GM12878 (cell line): ENCODE results near the gene ZMIZ1. TPM values are rescaled to one million over a fixed set of nuclear protein-coding genes. Genes with fewer than 3 reads are reported as not detected.
A peak's percentile ranks its signal among the peaks of the same experiment; 100 is the strongest.

ENCODE experiments used
- ATF7 ChIP-seq: fragments of 450-650 bp; IDR thresholded peaks from 2 replicates; pipeline ENCODE4 v1.6.1; 2016; ENCODE audit warnings: low read depth, mild to moderate bottlenecking
- BCL11A ChIP-seq: IDR thresholded peaks from 2 replicates; pipeline ENCODE4 v1.6.1; 2011; ENCODE audit warnings: low read depth, low read length
- CBFB ChIP-seq: IDR thresholded peaks from 2 replicates; pipeline ENCODE4 v1.6.1; 2016; ENCODE audit warnings: antibody characterized with exemption, low read depth
- CREB1 ChIP-seq: IDR thresholded peaks from 2 replicates; pipeline ENCODE4 v1.6.1; 2012; ENCODE audit warnings: low read depth, mild to moderate bottlenecking, inconsistent platforms
- HDGF ChIP-seq: fragments of 450-650 bp; IDR thresholded peaks from 2 replicates; pipeline ENCODE4 v1.6.1; 2016; ENCODE audit warnings: antibody characterized with exemption
- NR2C1 ChIP-seq: fragments of 450-650 bp; IDR thresholded peaks from 2 replicates; pipeline ENCODE4 v1.6.1; 2017; ENCODE audit warnings: antibody characterized with exemption, mild to moderate bottlenecking, moderate library complexity
- PML ChIP-seq: IDR thresholded peaks from 2 replicates; pipeline ENCODE4 v1.6.1; 2012; ENCODE audit warnings: low read length, inconsistent platforms
- POLR2AphosphoS2 ChIP-seq: IDR thresholded peaks from 2 replicates; pipeline ENCODE4 v1.6.1; 2011; ENCODE audit warnings: low read depth, mild to moderate bottlenecking, low read length, improper control_type of control experiment, moderate library complexity
- RAD21 ChIP-seq: IDR thresholded peaks from 2 replicates; pipeline ENCODE4 v1.6.1; 2011; ENCODE audit warnings: mild to moderate bottlenecking, low read depth, low read length, moderate library complexity; ENCODE audit not compliant: insufficient read depth
- RBBP5 ChIP-seq: fragments of 200-600 bp; sonication (generic); conservative IDR thresholded peaks from 2 replicates; pipeline ENCODE4 v1.6.1; 2016
- RUNX3 ChIP-seq: IDR thresholded peaks from 2 replicates; pipeline ENCODE4 v1.6.1; 2012; ENCODE audit warnings: low read length, inconsistent platforms
- SMC3 ChIP-seq: IDR thresholded peaks from 2 replicates; pipeline ENCODE4 v1.6.1; 2011; ENCODE audit warnings: low read length, improper control_type of control experiment, borderline replicate concordance
- SP1 ChIP-seq: IDR thresholded peaks from one replicate; pipeline ENCODE4 v1.6.1; 2011; ENCODE audit warnings: low read depth, low read length
- SREBF1 ChIP-seq: IDR thresholded peaks from 2 replicates; pipeline ENCODE4 v1.6.1; 2012; ENCODE audit warnings: mild to moderate bottlenecking, low read length
- SREBF2 ChIP-seq: IDR thresholded peaks from 2 replicates; pipeline ENCODE4 v1.6.1; 2012; ENCODE audit warnings: mild to moderate bottlenecking, low read length
- SRF ChIP-seq, 2 experiments: IDR thresholded peaks; 2 replicates each; pipeline ENCODE4 v1.6.1; 2011; ENCODE audit warnings: low read depth in 2 of 2, low read length in 2 of 2, mild to moderate bottlenecking in 1 of 2, moderate library complexity in 1 of 2
- TCF3 ChIP-seq: IDR thresholded peaks from 2 replicates; pipeline ENCODE4 v1.6.1; 2012; ENCODE audit warnings: low read depth, mild to moderate bottlenecking, low read length, borderline replicate concordance; ENCODE audit not compliant: insufficient read depth
- ZBED1 ChIP-seq: IDR thresholded peaks from 2 replicates; pipeline ENCODE4 v1.6.1; 2016; ENCODE audit warnings: borderline replicate concordance
- polyA plus RNA-seq, 11 experiments: library from polyadenylated mRNA; depleted of rRNA in 4 of 11; unstranded in 6 of 11; stranded (reverse) in 5 of 11; fragments of >200 nt; fragmentation: Nextera tagmentation in 4 of 11; fragmentation: Illumina TruSeq in 1 of 11; extraction: Ambion mirVana in 4 of 11; extraction: Trizol in 1 of 11; gene quantifications; 1 replicate in 1 of 11; 2 replicates in 10 of 11; pipeline versions ENCODE4 v1.2.1 to v1.2.3, GENCODE V29; 2011 to 2016; ENCODE audit warnings: inconsistent platforms in 2 of 11, missing spikeins in 2 of 11, low read depth in 1 of 11
- total RNA-seq, 4 experiments: library from RNA; depleted of rRNA in 3 of 4; stranded (reverse); fragments of >200 nt in 3 of 4; fragmentation: Illumina TruSeq in 1 of 4; extraction: Trizol in 1 of 4; gene quantifications; 2 replicates each; pipeline versions ENCODE4 v1.2.1 to v1.2.3, GENCODE V29; 2013 to 2021
- TF ChIP-seq, protein P1 (sequence below), 3 experiments: IDR thresholded peaks in 2 of 3; conservative IDR thresholded peaks in 1 of 3; 2 replicates each; pipeline ENCODE4 v1.5.1; 2011; ENCODE audit warnings: low read depth in 3 of 3, low read length in 3 of 3, mild to moderate bottlenecking in 3 of 3, control low read depth in 2 of 3, moderate library complexity in 2 of 3, inconsistent platforms in 1 of 3, mixed read lengths in 1 of 3; ENCODE audit not compliant: control insufficient read depth in 2 of 3, insufficient read depth in 1 of 3; ENCODE audit errors: extremely low read depth in 1 of 3
- TF ChIP-seq, protein P2 (sequence below): fragments of 450-650 bp; formaldehyde crosslinking; IDR thresholded peaks from 2 replicates; pipeline ENCODE4 v1.4.0; 2020; ENCODE audit warnings: mild to moderate bottlenecking, moderate library complexity
- TF ChIP-seq, protein P3 (sequence below): fragments of 450-650 bp; IDR thresholded peaks from 2 replicates; pipeline ENCODE4 v1.6.1; 2016; ENCODE audit warnings: mild to moderate bottlenecking
- TF ChIP-seq, protein P4 (sequence below): fragments of 450-650 bp; formaldehyde crosslinking; IDR thresholded peaks from 2 replicates; pipeline ENCODE4 v1.5.0; 2022; ENCODE audit warnings: mild to moderate bottlenecking, missing genetic modification characterization

The ZMIZ1 gene
- total and polyA plus RNA-seq, 10 of the 15 experiments (the other 5 are each of a cell fraction or from before 2014, with no cell fraction given), result 3.1 to 82.3 (median 14.9) TPM

DNA sequence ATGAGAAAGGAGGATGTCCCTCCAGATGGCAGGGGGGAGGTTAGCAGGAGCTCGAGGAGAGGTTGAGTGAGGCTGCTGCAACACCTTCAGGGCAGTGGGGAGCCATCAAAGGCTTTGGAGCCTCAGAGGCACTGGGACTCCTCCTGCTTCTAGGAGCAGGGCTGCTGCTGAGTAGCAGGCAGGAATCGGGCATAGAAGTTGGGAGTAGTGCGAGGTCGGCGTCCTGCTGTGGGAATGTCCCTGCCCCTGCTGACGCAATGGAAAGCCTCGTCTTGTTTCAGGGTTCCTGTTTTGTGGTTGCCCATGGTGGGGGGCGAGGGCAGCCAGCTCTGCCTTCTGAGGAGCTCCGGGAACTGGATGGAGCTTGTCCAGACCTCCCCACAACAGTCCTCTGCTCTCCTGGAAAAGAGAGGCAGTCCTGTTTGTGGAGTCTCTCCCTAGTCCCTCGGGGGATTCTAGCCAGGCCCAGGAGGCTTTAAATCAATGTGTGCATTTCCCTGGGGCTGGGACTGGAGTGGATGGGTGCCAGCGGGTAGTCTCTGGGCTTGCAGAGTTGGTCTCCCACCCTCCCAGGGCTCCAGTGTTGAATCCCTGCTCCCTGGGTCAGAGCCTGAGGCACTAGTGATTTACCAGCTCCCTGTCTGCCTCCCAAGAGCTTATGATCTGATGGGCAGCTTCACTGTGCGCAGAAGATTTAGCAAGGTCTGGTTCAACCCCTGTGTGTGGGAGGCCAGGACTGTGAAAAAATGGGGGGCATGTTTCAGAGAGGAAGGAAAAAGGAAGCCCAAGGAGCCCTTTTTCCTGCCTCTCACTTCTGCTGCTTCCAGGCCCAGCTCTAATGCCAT lies 179.8 kb downstream of the ZMIZ1 start (continued):
- TF ChIP-seq, protein P1, sequence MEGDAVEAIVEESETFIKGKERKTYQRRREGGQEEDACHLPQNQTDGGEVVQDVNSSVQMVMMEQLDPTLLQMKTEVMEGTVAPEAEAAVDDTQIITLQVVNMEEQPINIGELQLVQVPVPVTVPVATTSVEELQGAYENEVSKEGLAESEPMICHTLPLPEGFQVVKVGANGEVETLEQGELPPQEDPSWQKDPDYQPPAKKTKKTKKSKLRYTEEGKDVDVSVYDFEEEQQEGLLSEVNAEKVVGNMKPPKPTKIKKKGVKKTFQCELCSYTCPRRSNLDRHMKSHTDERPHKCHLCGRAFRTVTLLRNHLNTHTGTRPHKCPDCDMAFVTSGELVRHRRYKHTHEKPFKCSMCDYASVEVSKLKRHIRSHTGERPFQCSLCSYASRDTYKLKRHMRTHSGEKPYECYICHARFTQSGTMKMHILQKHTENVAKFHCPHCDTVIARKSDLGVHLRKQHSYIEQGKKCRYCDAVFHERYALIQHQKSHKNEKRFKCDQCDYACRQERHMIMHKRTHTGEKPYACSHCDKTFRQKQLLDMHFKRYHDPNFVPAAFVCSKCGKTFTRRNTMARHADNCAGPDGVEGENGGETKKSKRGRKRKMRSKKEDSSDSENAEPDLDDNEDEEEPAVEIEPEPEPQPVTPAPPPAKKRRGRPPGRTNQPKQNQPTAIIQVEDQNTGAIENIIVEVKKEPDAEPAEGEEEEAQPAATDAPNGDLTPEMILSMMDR (IDR thresholded peaks at IDR 0.05 in 2 of 3, conservative IDR thresholded peaks at IDR 0.05 in 1 of 3; ENCODE audit: control insufficient read depth in 2 of 3, extremely low read depth in 1 of 3, insufficient read depth in 1 of 3, low read depth in 3 of 3, low read length in 3 of 3), result no peak
- no peak for TF ChIP-seq ZBED1
- TF ChIP-seq SREBF2, result no peak
- TF ChIP-seq RBBP5, result no peak
- TF ChIP-seq HDGF, result no peak; the same call in 1 of the 2 replicates
- TF ChIP-seq, protein P2, sequence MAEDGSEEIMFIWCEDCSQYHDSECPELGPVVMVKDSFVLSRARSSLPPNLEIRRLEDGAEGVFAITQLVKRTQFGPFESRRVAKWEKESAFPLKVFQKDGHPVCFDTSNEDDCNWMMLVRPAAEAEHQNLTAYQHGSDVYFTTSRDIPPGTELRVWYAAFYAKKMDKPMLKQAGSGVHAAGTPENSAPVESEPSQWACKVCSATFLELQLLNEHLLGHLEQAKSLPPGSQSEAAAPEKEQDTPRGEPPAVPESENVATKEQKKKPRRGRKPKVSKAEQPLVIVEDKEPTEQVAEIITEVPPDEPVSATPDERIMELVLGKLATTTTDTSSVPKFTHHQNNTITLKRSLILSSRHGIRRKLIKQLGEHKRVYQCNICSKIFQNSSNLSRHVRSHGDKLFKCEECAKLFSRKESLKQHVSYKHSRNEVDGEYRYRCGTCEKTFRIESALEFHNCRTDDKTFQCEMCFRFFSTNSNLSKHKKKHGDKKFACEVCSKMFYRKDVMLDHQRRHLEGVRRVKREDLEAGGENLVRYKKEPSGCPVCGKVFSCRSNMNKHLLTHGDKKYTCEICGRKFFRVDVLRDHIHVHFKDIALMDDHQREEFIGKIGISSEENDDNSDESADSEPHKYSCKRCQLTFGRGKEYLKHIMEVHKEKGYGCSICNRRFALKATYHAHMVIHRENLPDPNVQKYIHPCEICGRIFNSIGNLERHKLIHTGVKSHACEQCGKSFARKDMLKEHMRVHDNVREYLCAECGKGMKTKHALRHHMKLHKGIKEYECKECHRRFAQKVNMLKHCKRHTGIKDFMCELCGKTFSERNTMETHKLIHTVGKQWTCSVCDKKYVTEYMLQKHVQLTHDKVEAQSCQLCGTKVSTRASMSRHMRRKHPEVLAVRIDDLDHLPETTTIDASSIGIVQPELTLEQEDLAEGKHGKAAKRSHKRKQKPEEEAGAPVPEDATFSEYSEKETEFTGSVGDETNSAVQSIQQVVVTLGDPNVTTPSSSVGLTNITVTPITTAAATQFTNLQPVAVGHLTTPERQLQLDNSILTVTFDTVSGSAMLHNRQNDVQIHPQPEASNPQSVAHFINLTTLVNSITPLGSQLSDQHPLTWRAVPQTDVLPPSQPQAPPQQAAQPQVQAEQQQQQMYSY, result no peak
- TF ChIP-seq ATF7, result peak; percentile 68
- no peak for TF ChIP-seq SREBF1
- TF ChIP-seq CREB1, result no peak
- TF ChIP-seq BCL11A, result peak; percentile 81
- no peak for TF ChIP-seq SMC3
- TF ChIP-seq RUNX3, result no peak
- no peak for TF ChIP-seq NR2C1
- TF ChIP-seq, protein P3, sequence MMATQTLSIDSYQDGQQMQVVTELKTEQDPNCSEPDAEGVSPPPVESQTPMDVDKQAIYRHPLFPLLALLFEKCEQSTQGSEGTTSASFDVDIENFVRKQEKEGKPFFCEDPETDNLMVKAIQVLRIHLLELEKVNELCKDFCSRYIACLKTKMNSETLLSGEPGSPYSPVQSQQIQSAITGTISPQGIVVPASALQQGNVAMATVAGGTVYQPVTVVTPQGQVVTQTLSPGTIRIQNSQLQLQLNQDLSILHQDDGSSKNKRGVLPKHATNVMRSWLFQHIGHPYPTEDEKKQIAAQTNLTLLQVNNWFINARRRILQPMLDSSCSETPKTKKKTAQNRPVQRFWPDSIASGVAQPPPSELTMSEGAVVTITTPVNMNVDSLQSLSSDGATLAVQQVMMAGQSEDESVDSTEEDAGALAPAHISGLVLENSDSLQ, result no peak
- TF ChIP-seq, protein P4, sequence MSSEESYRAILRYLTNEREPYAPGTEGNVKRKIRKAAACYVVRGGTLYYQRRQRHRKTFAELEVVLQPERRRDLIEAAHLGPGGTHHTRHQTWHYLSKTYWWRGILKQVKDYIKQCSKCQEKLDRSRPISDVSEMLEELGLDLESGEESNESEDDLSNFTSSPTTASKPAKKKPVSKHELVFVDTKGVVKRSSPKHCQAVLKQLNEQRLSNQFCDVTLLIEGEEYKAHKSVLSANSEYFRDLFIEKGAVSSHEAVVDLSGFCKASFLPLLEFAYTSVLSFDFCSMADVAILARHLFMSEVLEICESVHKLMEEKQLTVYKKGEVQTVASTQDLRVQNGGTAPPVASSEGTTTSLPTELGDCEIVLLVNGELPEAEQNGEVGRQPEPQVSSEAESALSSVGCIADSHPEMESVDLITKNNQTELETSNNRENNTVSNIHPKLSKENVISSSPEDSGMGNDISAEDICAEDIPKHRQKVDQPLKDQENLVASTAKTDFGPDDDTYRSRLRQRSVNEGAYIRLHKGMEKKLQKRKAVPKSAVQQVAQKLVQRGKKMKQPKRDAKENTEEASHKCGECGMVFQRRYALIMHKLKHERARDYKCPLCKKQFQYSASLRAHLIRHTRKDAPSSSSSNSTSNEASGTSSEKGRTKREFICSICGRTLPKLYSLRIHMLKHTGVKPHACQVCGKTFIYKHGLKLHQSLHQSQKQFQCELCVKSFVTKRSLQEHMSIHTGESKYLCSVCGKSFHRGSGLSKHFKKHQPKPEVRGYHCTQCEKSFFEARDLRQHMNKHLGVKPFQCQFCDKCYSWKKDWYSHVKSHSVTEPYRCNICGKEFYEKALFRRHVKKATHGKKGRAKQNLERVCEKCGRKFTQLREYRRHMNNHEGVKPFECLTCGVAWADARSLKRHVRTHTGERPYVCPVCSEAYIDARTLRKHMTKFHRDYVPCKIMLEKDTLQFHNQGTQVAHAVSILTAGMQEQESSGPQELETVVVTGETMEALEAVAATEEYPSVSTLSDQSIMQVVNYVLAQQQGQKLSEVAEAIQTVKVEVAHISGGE (CRISPR knock-in tag), result no peak
- 0 out of 2 replicates have a peak, but pooled peaks have one; percentile 62 for TF ChIP-seq TCF3
- TF ChIP-seq POLR2AphosphoS2, result no peak
- TF ChIP-seq SP1, result peak; percentile 79
- TF ChIP-seq PML, result no peak
- TF ChIP-seq SRF (IDR thresholded peaks at IDR 0.05; ENCODE audit: low read depth in 2 of 2, low read length in 2 of 2), result 0 out of 4 replicates have a peak, but pooled peaks of 1 of the 2 experiments have one; percentile 31
- TF ChIP-seq RAD21, result no peak
- peak; percentile 88 for TF ChIP-seq CBFB
